HG02571 (cell line): ENCODE data around the gene NCAPG2.
"Not testable (repeated sequence)": the region's sequence is repeated elsewhere in the genome, so short reads cannot be mapped to it uniquely, and the experiment has no call there.

Experiments used
- ATAC-seq: cut with Tn5 transposase; IDR thresholded peaks from one replicate; pipeline ENCODE4 v1.9.1; 2021; ENCODE audit warnings: mild to moderate bottlenecking, moderate library complexity; ENCODE audit not compliant: unreplicated experiment

The NCAPG2 gene

DNA sequence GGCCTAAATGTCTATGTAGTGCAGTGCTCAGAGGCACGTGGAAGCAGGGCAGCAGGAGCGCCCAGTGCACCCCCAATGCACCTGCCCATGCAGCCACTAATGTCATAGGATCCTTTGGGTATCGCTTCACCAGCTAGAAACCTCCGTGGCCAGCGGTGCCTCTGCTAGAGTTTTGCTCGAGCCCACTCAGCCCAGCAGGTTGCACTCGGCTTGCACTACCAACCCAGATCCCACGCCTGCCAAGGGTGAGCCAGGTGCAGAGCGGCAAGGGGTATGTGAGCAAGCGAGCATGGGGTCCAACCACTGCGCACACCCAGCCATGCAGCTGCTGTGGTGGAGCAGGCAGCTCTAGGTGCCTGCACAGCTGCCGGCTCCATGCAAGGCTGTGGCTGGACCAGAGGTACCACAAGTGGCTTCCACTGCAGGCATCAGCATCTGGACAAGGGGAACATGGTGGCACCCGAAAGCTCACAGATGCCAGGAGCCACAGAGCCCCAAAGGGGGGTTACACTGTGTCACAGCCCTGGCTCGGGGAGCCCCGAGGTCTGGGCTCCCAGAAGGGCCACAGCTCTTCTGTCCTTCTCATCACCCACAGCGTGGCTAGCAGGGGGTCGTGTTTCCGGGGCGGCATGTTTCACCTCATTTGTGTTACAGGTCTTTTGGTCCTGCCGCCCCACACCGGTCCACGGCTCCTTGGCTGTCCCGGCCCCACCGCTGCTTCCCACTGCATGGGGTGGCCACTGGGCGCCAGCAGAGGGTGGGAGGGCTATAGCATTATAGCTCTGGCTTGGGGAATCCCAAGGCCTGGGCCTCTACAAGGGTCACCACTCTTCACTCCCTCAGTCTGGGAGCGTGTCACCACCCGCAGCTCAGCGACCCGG, 2.3 kb upstream of the NCAPG2 start:
- ATAC-seq, result no peak

DNA sequence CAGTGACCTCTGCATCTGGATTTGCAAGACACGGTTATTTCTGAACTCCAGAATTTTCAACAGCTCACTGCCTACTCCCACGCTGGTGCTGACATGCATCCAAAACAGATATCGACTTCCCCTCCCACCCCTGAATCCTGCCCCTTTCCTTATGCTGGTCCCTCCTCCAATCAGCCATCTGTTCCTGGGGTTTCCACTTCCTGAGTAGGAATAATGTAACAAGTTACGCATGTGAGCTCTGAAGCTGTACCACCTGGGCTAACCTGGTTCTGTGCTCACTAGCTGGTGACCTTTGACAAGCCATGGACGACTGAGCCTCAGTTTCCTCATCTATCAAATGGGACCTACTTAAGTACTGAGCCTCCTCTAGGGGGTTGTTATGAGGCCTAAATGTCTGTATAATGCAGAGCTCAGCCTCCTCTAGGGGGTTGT, 1.7 kb upstream of the NCAPG2 start:
- ATAC-seq, result no peak

DNA sequence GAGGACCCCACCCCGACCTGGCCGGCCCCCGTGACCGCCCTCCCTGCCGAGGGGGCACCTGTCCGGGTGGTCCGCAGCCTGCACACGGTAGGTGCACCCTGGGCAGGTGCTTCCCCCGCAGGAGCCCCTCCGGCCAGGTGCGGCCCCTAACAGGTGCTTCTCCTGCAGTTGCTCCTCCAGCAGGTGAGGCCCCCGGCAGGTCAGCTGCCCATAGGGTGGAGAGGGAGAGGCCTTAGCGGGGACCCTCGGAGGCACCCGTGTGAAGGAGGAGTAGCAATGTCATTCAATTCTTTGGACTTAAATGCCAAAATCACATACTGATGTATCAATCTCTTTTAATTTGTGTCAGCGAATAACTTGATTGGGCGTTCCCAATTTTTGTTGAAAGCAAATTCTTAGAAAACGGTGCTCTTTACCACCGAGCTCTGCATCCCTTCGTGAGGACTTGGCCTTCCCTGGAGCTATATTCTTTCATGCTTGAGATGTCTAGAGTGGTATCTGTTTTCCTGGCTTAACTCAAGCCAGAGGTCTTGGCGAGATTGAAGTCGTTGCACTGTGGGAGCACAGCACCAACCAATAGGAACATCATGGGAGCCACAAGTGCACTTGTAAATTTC, 738 bp upstream of the NCAPG2 start:
- ATAC-seq, result peak; percentile 12

DNA sequence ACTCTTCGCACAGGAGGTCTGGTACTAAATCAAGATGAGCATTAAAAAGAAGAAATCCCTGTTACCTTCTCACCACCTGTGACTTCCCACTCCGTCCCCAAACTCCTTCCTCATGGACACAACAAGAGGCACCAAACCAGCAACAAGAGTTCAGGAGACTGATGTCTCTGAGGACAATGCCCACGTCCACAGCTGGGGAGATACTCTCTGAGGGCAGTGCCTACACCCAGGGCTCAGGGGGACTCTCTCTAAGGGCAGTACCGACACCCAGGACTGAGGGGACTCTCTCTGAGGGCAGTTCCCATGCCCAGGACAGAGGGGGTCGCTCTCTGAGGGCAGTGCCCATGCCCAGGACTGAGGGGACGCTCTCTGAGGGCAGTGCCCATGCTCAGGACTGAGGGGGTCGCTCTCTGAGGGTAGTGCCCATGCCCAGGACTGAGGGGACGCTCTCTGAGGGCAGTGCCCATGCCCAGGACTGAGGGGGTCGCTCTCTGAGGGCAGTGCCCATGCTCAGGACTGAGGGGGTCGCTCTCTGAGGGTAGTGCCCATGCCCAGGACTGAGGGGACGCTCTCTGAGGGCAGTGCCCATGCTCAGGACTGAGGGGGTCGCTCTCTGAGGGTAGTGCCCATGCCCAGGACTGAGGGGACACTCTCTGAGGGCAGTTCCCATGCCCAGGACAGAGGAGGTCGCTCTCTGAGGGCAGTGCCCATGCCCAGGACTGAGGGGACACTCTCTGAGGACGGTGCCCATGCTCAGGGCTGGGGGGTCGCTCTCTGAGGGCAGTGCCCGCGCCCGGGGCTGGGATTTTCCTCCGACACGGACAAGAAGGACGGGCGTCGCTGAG, 703 bp downstream of the NCAPG2 start:
- not testable (repeated sequence) for ATAC-seq

DNA sequence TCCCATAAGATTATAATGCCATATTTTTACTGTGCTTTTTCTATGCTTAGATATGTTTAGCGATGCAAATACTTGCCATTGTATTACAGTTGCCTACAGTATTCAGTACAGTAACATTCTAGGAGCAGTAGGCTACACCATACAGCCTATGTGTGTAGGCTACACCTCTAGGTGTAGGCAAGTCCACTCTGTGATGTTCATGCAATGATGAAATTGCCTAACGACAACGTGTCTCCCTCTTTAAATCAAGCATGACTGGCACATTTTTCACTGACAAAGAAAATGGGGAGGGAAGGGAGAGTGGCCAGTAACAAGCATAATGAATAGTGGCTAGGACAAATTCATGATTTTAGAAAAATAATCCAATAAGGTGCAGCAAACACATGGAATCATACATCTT, 1.7 kb downstream of the NCAPG2 start:
- no peak for ATAC-seq

DNA sequence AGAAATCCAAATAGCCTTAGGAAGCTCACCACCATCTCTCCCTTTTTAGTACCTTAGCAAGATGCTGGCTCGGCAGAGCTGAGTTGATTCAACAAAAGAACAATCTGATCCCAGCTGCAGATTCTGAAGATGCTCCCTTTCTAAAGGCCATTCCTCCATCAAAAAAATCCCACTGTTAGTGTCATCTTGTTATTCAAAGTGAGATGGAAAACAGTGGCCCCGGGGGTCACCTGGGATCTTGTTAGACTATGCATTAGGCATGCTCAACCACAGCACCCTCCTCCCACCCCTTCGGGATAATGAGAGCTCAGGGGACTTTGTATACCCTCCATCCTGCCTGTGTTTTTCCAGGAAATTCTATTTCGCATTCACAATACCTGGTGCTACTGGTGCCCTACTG, 2.4 kb downstream of the NCAPG2 start:
- no peak for ATAC-seq

DNA sequence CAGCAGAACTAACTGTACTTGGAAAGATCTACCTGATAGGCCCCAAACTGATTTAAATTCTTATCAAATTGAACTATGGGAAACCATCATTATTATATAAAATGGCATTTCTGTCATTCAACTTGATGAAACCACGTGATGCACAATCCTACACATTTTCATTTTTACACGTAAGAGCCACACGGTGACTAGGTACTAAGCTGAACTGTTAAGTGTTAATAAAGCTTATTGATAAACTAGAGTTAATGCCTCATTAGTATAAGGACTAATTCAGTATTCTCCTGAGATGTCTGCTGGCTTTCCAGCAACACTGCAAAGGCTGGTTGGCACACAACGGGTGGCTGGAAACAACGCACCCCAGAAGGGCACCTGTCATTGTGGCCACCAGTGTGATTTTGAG, 4.6 kb downstream of the NCAPG2 start:
- ATAC-seq, result no peak

DNA sequence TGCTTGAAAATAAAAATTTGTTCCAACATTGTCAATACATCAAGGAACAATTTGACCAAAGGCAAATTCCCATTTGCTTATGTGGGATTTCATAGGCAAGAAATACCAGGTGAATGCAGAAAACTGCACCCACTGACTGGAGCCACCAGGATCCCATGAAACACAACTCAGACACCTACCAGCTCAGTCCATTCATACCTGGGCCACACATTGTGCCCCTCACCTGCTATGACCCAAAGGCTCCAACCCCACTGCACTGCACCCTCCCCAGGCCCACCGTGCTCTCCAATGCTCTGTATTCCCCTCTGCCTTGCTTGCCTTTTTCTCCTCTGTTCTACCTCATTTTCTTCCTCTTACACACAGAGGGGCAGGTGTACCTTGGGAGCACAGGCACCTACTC, 5.3 kb downstream of the NCAPG2 start:
- no peak for ATAC-seq

DNA sequence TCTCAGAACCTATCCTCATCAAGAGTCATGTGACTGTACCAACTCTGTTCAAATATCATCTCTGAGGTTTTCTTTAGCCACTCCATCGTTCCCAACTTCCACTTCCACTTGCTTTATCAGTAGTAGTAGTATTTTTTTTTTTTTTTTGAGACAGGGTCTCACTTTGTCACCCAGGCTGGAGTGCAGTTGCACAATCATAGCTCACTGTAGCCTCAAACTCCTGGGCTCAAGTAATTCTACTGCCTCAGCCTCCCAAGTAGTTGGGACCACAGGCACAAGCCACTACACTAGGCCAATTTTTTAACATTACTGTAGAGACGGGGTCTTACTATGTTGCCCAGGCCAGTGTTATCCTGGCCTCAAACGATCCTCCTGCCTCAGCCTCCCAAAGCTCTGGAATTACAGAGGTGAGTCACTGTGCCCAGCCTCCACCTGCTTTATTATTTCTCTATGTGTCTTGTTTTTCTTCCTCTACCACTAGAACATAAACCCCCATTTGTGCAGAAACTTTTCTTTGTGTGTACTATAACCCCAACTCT, 5.9 kb downstream of the NCAPG2 start:
- ATAC-seq, result no peak

DNA sequence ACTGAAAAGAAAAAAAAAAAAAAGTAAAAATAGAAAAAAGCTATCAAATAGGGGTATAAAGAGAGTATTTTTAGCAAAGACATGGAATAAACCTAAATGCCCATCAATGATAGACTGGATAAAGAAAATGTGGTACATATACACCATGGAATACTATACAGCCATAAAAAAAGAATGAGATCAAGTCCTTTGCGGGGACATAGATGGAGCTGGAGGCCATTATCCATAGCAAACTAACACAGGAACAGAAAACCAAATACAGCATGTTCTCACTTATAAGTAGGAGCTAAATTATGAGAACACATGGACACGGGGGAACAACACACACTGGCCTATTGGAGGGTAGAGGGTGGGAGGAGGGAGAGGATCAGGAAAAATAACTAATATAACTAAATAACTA, 7.0 kb downstream of the NCAPG2 start:
- ATAC-seq, result not testable (repeated sequence)

DNA sequence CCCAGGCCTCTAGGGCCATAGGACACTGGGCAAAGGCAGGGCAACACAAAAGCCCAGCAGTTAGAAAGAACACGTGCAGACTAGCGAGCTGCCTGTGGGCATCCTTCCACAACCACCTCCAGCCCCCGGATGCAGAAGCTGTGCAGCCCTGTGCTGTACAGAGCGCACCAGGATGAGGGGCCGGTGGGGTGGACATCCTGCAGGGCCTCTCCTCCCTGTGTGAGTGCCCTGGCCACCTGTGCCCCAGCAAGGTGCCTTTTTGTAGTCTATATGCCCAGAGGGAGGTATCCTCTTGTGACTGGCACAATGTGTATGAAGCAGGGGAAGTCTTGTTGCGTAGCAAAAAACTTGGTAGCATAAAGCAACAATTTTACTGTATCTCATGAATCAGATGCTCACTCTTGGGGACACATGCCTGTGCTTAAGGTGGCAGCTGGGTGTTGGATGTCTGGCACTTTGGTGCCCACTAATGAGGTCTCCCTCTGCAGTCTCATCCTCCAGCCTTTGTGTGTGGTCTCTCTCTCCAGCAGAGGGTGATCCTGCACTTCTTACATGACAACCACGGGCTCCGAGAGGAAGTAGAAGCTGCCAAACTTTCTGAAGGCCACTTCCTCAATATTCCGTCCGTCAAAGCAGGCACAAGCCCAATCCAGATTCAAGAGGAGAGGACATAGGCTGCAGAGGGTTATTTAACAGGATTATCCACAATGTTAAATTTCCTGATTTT, 8.7 kb downstream of the NCAPG2 start:
- peak; percentile 69 for ATAC-seq

DNA sequence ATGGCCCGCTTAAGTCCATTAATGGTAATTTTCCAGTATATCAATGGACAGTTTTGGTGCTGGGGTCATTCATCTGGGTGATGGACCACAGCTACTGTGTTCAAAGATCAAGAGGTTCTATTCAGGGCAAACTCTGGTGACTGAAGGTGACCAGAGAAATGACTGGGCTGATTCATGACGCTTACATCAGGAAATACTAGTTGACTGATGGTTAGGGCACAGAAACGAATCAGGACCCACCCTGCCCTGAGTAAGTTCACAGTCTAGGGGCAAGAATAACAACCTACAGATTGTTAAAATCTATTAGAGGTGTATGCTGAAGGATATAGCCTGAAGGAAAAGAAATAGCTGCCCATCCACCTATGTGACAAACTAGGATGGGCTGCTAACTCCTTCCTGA, 9.5 kb downstream of the NCAPG2 start:
- no peak for ATAC-seq

DNA sequence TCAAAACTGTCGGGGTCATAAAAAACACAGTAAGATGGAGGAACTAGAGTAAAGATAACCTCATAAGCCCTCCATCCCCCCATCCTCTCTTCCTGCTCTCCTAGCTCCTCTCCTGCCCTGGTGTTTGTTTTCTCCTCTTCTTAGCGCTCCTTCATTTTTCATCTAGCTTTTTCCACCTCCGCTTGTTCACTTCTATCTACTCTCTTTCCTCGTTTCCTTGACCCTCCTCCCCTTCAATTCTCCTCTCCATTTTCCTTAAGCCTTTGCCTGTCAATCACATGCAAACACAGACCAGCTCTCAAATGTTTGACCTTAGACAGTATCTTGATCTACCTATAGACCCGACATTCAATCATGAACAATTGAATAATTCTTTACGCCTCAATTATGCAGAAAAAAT, 10.0 kb downstream of the NCAPG2 start:
- ATAC-seq, result no peak

DNA sequence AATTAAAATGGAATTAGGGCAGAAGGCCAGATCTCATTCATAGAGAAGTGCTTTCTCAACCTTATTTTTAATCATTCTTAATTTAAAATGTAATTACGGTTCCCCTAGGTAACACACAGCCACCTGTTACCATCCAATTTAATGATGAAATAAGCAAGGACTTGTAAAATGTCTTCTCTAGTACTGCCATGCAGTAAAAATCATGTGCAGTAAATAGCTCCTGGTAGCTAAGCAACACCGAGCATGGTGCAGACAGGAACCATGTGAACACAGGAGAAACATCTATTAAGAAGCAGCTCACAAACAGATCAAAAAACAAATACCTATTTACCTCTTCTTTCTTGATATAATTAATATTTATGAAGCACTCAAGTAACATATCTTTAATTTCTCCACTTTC, 15.1 kb downstream of the NCAPG2 start:
- no peak for ATAC-seq

DNA sequence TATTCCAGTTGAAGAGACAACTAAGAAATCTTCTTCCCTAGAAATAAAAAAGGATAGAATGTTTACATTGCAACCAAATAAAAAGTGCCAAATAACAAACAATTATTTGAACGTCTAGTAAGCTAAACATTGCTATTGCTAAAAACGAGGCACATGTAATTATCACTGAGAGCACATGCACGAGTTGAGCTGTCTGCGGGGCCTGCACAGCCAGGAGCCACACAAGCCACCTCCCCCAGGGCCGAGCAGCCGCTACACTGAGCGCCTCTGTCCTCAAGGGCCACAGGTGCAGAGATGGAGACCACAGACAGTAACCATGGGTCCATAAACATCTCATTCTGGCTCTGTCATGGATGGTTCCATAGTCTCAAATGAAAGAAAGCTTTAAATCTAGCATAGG, 17.2 kb downstream of the NCAPG2 start:
- no peak for ATAC-seq

DNA sequence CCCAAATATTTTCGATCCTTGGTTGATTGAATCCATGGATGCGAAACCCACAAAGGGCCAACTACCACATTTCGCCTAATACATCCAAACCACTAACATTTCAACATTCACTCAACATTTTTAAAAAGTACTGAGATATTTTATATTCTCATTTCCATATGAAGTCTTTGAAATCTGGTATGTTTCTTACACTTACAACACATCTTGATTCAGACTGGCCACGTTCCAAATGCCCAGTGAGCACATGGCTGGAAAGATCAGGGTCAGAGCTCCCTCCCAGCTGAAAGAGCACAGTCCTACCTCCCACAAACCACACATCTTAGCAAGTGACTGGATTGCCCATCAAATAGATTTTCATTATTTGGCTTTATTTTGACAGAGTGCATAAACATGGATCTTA, 18.9 kb downstream of the NCAPG2 start:
- ATAC-seq, result no peak

DNA sequence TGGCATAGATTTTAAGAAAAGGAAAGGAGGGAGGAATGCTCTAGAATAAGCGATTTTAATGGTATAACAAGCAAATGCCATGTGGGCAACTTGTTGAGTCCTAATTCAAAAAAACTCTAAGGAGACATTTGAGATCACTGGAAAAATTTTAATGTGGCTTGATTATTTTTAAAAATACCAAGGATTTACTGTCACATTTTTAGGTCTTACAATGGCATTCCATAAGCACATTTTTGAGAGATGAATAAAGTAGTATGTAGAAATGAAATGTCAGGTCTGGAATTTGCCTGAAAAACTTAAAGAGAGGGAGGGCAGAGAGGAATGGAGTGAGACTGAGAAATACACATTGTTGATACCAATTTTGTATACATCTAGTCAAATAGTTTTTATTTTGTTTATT, 20.3 kb downstream of the NCAPG2 start:
- ATAC-seq, result no peak

DNA sequence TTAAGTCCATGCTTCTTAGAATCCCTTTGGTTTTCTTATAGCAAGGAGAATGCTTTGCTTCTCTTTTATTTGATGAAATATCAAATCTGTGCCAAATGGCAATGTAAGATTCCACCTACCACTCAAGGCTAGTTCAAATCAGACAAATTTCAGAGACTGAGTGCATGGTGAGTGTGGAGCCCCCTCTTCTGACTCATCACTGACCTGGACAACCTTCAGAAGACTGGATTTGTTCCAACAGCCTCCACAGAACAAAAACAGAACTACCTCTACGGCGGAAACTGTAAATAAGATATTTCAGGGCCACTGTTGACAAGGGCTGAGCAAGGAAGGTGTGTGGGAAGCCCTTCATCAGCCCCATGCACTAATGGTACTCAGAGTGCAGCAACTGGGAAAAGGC, 21.1 kb downstream of the NCAPG2 start:
- no peak for ATAC-seq

DNA sequence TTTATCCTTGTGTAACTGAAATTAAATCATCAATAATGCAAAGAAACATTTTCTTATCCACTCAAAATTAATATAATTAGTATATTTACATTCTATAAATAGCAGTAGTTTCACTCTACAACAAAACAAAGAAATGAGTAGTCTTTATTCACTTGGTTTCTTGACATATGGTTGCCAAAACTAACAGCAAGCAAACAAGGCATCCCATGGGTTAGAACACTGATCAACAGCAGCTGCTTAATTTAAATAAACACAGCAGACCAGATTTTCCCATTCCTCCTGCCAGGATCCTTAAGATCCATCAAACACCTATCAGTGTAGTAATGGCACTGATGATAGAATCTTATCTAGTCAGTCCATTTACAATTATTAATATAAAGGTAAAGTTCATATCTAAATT, 22.1 kb downstream of the NCAPG2 start:
- ATAC-seq, result no peak

DNA sequence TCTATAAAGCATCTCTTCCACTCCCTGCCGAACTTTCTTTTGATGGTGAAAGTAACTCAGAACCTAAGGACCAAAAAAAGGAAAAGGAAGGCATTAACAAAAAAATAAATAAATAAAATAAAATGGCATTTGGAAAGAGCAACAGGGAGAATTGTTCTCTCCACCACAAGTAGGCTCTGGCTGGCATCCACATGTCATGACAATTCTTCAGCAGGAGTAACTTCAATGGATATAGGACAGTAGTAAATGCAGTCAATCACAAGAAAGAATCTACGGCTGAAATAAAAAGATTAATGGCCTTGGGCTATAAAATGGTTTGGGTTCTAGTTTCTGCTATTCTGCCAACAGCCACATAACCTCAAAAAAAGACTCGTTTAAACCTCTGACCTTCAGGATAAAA, 23.9 kb downstream of the NCAPG2 start:
- no peak for ATAC-seq

DNA sequence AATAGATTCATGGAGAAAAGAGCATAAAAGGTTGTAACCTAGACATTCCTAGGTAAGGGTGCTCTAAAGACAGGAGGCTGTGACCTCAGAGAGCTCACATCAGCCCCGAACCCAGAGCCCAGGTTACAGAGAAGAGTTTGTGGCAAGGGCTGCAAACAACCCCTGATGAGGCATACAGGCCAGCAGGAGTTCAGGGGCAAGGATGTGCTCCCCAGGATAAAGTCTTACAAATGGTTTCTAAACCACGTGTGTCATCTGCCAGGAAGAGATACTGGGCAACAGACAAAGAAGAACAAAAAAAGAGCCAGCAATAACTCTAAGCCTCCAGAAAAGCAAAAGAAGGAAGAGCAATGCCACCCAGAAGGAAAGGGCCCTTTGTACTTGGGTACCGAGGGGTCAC, 27.7 kb downstream of the NCAPG2 start:
- no peak for ATAC-seq
